KBM-7 (cell line): ENCODE measurements around the gene GTF3C1.
"Not testable (repeated sequence)": the region's sequence is repeated elsewhere in the genome, so short reads cannot be mapped to it uniquely, and the experiment has no call there.

Experiments
- DNase-seq: peaks from one replicate; pipeline ENCODE4 v3.0.0-alpha.2; 2015
- in situ Hi-C: fragments of 300-500 bp; cut with MboI; formaldehyde crosslinking; loops from 2 replicates; pipeline ENCODE4 v1.14.3; 2020; ENCODE audit warnings: low sequenced_read_pairs, low pct_unique_long_range_greater_than_20kb, mixed read lengths

Gene GTF3C1

GRCh38 chr16:27441276-27441675 lies 108.4 kb downstream of the GTF3C1 start:
- in situ Hi-C loops, result loop anchor here (10.0 kb wide), 1 partner anchor 56 kb away; no protein-coding TSS in a partner anchor
- DNase-seq, result no peak

GRCh38 chr16:27439271-27440018 lies 110.3 kb downstream of the GTF3C1 start:
- in situ Hi-C loops, result loop anchor here (10.0 kb wide), 1 partner anchor 55 kb away; no protein-coding TSS in a partner anchor
- DNase-seq, result no peak

- no peak for DNase-seq
- in situ Hi-C loops, result no loop called here
These were observed 111.8 kb downstream of the GTF3C1 start for GRCh38 chr16:27437946-27438345.

- no peak for DNase-seq
- in situ Hi-C loops, result no loop called here
These were observed 112.6 kb downstream of the GTF3C1 start for GRCh38 chr16:27436921-27437650.

GRCh38 chr16:27436065-27436464 lies 113.6 kb downstream of the GTF3C1 start:
- DNase-seq, result no peak

GRCh38 chr16:27435146-27435545 lies 114.6 kb downstream of the GTF3C1 start:
- in situ Hi-C loops, DNase-seq: not testable (repeated sequence)

More at GRCh38 chr16:27436065-27436464, 113.6 kb downstream of the GTF3C1 start:
- in situ Hi-C loops, result no loop called here

GRCh38 chr16:27434141-27435051 lies 115.3 kb downstream of the GTF3C1 start:
- DNase-seq, result no peak
- in situ Hi-C loops, result no loop called here

GRCh38 chr16:27433636-27434035 lies 116.1 kb downstream of the GTF3C1 start:
- in situ Hi-C loops, result no loop called here
- no peak for DNase-seq

GRCh38 chr16:27433191-27433590 lies 116.5 kb downstream of the GTF3C1 start:
- DNase-seq, in situ Hi-C loops: not testable (repeated sequence)

GRCh38 chr16:27432558-27432957 lies 117.2 kb downstream of the GTF3C1 start:
- in situ Hi-C loops, result no loop called here
- no peak for DNase-seq

GRCh38 chr16:27431773-27432532 lies 117.8 kb downstream of the GTF3C1 start:
- no peak for DNase-seq
- in situ Hi-C loops, result no loop called here

- in situ Hi-C loops, result no loop called here
- peak; percentile 98 for DNase-seq
These were observed 118.7 kb downstream of the GTF3C1 start for GRCh38 chr16:27430923-27431484.

GRCh38 chr16:27430512-27430911 lies 119.2 kb downstream of the GTF3C1 start:
- in situ Hi-C loops, result no loop called here
- no peak for DNase-seq

GRCh38 chr16:27429981-27430441 lies 119.7 kb downstream of the GTF3C1 start:
- DNase-seq, result no peak
- in situ Hi-C loops, result no loop called here

GRCh38 chr16:27429330-27429871 lies 120.3 kb downstream of the GTF3C1 start:
- in situ Hi-C loops, result no loop called here
- no peak for DNase-seq

GRCh38 chr16:27428026-27428785 lies 121.5 kb downstream of the GTF3C1 start:
- DNase-seq, result peak; percentile 60
- in situ Hi-C loops, result no loop called here

GRCh38 chr16:27427538-27427937 lies 122.2 kb downstream of the GTF3C1 start:
- in situ Hi-C loops, result no loop called here

More at GRCh38 chr16:27427538-27427937, 122.2 kb downstream of the GTF3C1 start:
- DNase-seq, result no peak
